Tibial nerve (tissue), 3 donors: ENCODE measurements around the gene CORO2A.

Experiments
- POLR2A ChIP-seq, 2 donors: fragments of 450-650 bp; IDR thresholded peaks; one replicate each; pipeline ENCODE4 v1.6.1; 2017; ENCODE audit warnings: antibody characterized with exemption in 2 of 2, mild to moderate bottlenecking in 2 of 2, moderate library complexity in 2 of 2
- TF ChIP-seq, protein P1 (sequence below), 5 experiments: fragments of 200-600 bp in 3 of 5; fragments of 450-650 bp in 2 of 5; sonication (generic) in 3 of 5; IDR thresholded peaks; one replicate each; pipeline ENCODE4 v1.5.1; 2016 to 2019; ENCODE audit warnings: antibody characterized with exemption in 5 of 5, mild to moderate bottlenecking in 3 of 5, moderate library complexity in 2 of 5

DNA sequence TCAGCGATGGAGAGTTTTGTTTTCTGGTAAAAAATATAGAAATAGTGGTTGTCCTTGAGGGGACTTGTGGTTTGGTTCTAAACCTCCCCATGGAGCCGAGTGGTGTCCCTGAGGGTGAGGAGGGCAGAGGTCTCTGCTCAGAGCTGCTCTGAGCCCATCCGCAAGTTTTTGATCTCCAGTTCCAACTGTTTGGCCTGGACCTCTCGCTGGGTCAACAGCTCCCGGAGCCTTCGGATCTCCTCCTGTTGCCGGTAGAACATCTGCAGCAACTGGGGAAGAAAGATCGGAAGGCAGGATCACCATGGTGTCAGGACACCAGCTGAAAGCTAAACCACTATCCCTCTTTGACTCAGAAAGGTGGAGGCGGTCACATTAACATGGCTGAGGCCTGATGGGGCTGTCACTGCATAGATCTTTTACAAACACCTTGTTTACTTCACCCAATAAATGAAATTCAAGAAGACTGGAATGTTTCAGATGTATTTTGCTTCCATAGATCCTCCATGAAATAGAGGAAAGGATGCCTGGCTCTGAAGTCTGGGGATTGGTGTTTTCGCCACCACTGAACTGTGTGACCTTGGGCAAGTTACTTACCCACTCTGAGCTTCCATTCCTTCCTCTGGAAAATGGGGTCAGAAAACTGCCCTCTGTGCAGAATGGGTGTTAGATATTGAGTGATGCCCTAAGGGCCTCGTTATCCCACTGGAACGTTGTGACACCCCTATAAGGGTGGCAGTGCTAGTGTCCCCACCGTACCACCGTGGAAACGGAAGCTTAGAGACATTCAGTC, 67.6 kb downstream of the CORO2A start:
- TF ChIP-seq, protein P1, sequence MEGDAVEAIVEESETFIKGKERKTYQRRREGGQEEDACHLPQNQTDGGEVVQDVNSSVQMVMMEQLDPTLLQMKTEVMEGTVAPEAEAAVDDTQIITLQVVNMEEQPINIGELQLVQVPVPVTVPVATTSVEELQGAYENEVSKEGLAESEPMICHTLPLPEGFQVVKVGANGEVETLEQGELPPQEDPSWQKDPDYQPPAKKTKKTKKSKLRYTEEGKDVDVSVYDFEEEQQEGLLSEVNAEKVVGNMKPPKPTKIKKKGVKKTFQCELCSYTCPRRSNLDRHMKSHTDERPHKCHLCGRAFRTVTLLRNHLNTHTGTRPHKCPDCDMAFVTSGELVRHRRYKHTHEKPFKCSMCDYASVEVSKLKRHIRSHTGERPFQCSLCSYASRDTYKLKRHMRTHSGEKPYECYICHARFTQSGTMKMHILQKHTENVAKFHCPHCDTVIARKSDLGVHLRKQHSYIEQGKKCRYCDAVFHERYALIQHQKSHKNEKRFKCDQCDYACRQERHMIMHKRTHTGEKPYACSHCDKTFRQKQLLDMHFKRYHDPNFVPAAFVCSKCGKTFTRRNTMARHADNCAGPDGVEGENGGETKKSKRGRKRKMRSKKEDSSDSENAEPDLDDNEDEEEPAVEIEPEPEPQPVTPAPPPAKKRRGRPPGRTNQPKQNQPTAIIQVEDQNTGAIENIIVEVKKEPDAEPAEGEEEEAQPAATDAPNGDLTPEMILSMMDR (IDR thresholded peaks at IDR 0.05), result no peak
- no peak for TF ChIP-seq POLR2A (IDR thresholded peaks at IDR 0.05)
